Endodermal cell (in vitro differentiated cells): ENCODE measurements around the gene COG7. TPM values are rescaled to one million over a fixed set of nuclear protein-coding genes. Genes with fewer than 3 reads are reported as not detected.
"Not testable (repeated sequence)": the region's sequence is repeated elsewhere in the genome, so short reads cannot be mapped to it uniquely, and the experiment has no call there.

Experiments used
- DNase-seq: peaks from one replicate; pipeline ENCODE4 v3.0.0-alpha.2; 2017
- H3K27ac ChIP-seq: 2 replicates; pipeline ENCODE4 v1.5.1; 2013; ENCODE audit warnings: mild to moderate bottlenecking, low read depth, low read length, moderate library complexity
- H3K27me3 ChIP-seq: 2 replicates; pipeline ENCODE4 v1.6.1; 2013; ENCODE audit warnings: mild to moderate bottlenecking, low read length, moderate library complexity; ENCODE audit not compliant: insufficient read depth, control insufficient read depth, poor library complexity, severe bottlenecking
- H3K36me3 ChIP-seq: 2 replicates; pipeline ENCODE4 v1.7.0; 2013; ENCODE audit warnings: mild to moderate bottlenecking, low read length, moderate library complexity; ENCODE audit not compliant: control insufficient read depth, insufficient read depth
- H3K4me1 ChIP-seq: one replicate; pipeline ENCODE4 v1.7.0; 2013; ENCODE audit warnings: low read length; ENCODE audit not compliant: control insufficient read depth, insufficient read depth
- H3K4me3 ChIP-seq: 2 replicates; pipeline ENCODE4 v1.5.1; 2013; ENCODE audit warnings: mild to moderate bottlenecking, low read length, moderate library complexity
- H3K9ac ChIP-seq: 2 replicates; pipeline ENCODE4 v1.6.1; 2013; ENCODE audit warnings: mild to moderate bottlenecking, low read length, moderate library complexity; ENCODE audit not compliant: poor library complexity, severe bottlenecking; ENCODE audit errors: extremely low read depth
- H3K9me3 ChIP-seq: 2 replicates; pipeline ENCODE4 v1.6.1; 2013; ENCODE audit warnings: mild to moderate bottlenecking, low read length, moderate library complexity; ENCODE audit not compliant: control insufficient read depth
- H3K27ac Mint-ChIP-seq: 2 replicates; pipeline ENCODE4 v1.8.0; 2020; ENCODE audit warnings: mixed read lengths
- H3K27me3 Mint-ChIP-seq: 2 replicates; pipeline ENCODE4 v1.8.0; 2021; ENCODE audit warnings: mild to moderate bottlenecking, mixed read lengths; ENCODE audit not compliant: insufficient read depth
- H3K36me3 Mint-ChIP-seq: 2 replicates; pipeline ENCODE4 v1.8.0; 2020; ENCODE audit warnings: low read depth, mixed read lengths
- H3K4me1 Mint-ChIP-seq: 2 replicates; pipeline ENCODE4 v1.8.0; 2020; ENCODE audit warnings: mixed read lengths
- H3K4me3 Mint-ChIP-seq: 2 replicates; pipeline ENCODE4 v1.8.0; 2020; ENCODE audit warnings: mild to moderate bottlenecking, moderate library complexity, mixed read lengths
- H3K9me3 Mint-ChIP-seq: 2 replicates; pipeline ENCODE4 v1.8.0; 2020; ENCODE audit warnings: mild to moderate bottlenecking, mixed read lengths
- WGBS, 2 experiments: methylation state at CpG; one replicate each; pipeline versions ENCODE4 v1.1.5 to v1.1.7; 2013; ENCODE audit warnings: missing lambda C conversion rate in 2 of 2, mixed read lengths in 1 of 2; ENCODE audit not compliant: insufficient coverage in 1 of 2, insufficient read length in 1 of 2; 5-methylcytosine and 5-hydroxymethylcytosine counted together
- total RNA-seq, 2 donors: library from RNA; stranded (reverse); fragmentation: NEBNext Ultra II Directional in 1 of 2; extraction: Animal tissue kit (Norgen Biotek cat#: 25700) in 1 of 2; gene quantifications; 2 replicates in 1 of 2; 3 replicates in 1 of 2; pipeline ENCODE4 v1.2.1, GENCODE V29; 2021
- TF ChIP-seq, protein P1 (sequence below): fragments of 200-600 bp; sonication (generic); conservative IDR thresholded peaks from 2 replicates; pipeline ENCODE4 v1.5.0; 2021; ENCODE audit warnings: antibody characterized with exemption, mild to moderate bottlenecking

COG7 gene
- total RNA-seq, 2 donors from 2014 or later, result 19.9 to 31.3 TPM

DNA sequence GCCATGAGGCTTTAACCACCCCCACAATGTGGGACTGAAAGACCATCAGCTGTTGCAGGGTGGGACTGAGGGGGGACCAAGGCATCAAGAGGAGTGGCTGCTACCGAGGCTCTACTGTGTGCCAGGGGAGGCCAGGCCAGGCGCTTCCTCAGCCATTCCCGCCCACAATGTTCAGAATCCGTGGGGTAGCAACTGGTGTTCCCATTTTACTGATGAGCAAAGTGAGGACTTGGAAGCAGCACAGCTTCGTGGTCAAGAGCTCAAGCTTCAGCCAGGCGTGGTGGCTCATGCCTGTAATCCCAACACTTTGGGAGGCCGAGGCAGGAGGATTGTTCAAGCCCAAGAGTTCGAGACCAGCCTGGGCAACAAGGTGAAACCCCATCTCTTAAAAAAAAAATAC is 85.0 kb downstream of the COG7 start:
- H3K4me3 ChIP-seq, result no peak overlapping the region
- 87 to 89% methylated on average over 7 to 8 of the region's 8 CpGs for WGBS, 2 experiments
- H3K27ac ChIP-seq, result no peak overlapping the region
- Mint-ChIP-seq H3K36me3 (no peaks in the 10 kb centered on the region), H3K27ac (no peak overlapping the region), H3K27me3 (no peaks in the 10 kb centered on the region), H3K4me1 (peaks cover 4% of the 10 kb centered on the region), H3K9me3 (no peaks in the 10 kb centered on the region), H3K4me3 (no peak overlapping the region)
- no peaks in the 10 kb centered on the region for H3K36me3 ChIP-seq
- no peaks in the 10 kb centered on the region for H3K9me3 ChIP-seq
- TF ChIP-seq, protein P1, sequence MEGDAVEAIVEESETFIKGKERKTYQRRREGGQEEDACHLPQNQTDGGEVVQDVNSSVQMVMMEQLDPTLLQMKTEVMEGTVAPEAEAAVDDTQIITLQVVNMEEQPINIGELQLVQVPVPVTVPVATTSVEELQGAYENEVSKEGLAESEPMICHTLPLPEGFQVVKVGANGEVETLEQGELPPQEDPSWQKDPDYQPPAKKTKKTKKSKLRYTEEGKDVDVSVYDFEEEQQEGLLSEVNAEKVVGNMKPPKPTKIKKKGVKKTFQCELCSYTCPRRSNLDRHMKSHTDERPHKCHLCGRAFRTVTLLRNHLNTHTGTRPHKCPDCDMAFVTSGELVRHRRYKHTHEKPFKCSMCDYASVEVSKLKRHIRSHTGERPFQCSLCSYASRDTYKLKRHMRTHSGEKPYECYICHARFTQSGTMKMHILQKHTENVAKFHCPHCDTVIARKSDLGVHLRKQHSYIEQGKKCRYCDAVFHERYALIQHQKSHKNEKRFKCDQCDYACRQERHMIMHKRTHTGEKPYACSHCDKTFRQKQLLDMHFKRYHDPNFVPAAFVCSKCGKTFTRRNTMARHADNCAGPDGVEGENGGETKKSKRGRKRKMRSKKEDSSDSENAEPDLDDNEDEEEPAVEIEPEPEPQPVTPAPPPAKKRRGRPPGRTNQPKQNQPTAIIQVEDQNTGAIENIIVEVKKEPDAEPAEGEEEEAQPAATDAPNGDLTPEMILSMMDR, result no peak
- no peaks in the 10 kb centered on the region for H3K4me1 ChIP-seq
- DNase-seq, result no peak
- H3K9ac ChIP-seq, result no peak overlapping the region
- no peaks in the 10 kb centered on the region for H3K27me3 ChIP-seq

DNA sequence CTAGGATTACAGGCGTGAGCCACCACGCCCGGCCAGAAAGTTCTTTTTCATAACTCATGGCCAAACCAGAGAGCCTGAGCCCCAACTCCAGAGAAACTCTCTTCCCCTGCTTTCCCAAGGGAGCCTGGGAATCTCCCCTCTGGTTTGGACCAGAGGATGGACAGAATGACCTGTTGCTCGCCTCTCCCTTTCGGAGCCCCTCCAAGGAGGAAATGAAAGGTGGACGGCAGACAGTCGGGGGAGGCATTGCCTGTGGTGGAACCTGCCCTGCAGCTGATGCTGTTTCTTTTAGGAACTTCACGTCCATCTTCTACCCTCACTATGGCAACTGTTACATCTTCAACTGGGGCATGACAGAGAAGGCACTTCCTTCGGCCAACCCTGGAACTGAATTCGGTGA is 85.4 kb downstream of the COG7 start:
- Histone ChIP-seq H3K9ac (no peak overlapping the region), H3K4me1 (no peaks in the 10 kb centered on the region), H3K4me3 (no peak overlapping the region), H3K36me3 (no peaks in the 10 kb centered on the region), H3K9me3 (no peaks in the 10 kb centered on the region), H3K27me3 (no peaks in the 10 kb centered on the region), H3K27ac (no peak overlapping the region)
- TF ChIP-seq, protein P1, result no peak
- no peak for DNase-seq
- Mint-ChIP-seq H3K4me3 (no peak overlapping the region), H3K9me3 (no peaks in the 10 kb centered on the region), H3K4me1 (peaks cover 4% of the 10 kb centered on the region), H3K36me3 (no peaks in the 10 kb centered on the region), H3K27me3 (no peaks in the 10 kb centered on the region), H3K27ac (no peak overlapping the region)
- WGBS, 2 experiments, result 86 to 96% methylated on average over 7 to 10 of the region's 10 CpGs

DNA sequence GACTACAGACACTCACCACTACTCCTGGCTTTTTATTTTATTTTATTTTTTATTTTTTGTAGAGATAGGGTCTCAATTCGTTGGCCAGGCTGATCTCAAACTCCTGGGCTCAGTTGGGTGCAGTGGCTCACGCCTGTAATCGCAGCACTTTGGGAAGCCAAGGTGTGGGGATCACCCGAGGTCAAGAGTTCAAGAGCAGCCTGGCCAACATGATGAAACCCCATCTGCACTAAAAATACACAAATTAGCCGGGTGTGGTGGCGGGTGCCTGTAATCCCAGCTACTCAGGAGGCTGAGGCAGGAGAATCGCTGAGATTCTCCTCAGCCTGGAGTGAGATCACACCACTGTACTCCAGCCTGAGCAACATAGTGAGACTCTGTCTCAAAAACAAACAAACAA is 86.6 kb downstream of the COG7 start:
- not testable (repeated sequence) for DNase-seq, H3K36me3 ChIP-seq, H3K4me1 ChIP-seq, H3K4me3 ChIP-seq, H3K27ac ChIP-seq, H3K9me3 ChIP-seq, H3K9me3 Mint-ChIP-seq, H3K4me3 Mint-ChIP-seq, H3K27me3 ChIP-seq, H3K36me3 Mint-ChIP-seq, H3K27me3 Mint-ChIP-seq, H3K4me1 Mint-ChIP-seq, H3K27ac Mint-ChIP-seq, H3K9ac ChIP-seq
- WGBS, 2 experiments, result 87 to 89% methylated on average over 6 to 7 of the region's 7 CpGs

DNA sequence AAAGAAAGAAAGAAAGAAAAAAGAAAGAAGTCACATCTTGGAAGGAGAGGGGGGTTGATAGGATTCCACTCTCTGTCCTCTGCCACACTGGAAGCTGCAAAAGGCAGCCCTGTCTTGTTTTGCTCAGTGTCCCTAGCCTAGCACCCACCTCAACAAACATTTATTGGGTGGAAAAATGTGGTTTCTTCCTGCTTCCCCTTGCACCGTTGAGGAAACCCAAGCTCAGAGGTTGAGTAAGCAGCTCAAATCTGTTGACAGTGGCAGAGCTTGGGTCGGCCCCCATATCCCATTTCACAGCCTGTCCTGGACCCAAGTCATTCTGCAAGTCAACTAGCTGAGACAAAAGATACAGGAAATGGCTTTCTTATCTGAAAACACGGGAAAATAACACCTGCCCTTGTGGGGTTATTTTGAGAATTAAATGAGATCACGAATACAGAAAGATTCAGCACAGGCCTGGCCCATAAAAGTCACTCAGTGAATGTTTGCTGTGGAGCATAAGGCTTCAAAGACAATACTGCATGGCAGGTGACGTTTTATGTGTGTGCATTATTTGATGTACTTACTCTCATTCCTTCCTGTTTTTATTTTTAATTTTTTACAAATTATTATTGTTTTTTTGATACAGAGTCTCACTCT is 87.3 kb downstream of the COG7 start:
- no peaks in the 10 kb centered on the region for H3K27me3 Mint-ChIP-seq
- Histone ChIP-seq H3K27me3 (no peaks in the 10 kb centered on the region), H3K9ac (no peak overlapping the region), H3K36me3 (no peaks in the 10 kb centered on the region), H3K9me3 (no peaks in the 10 kb centered on the region), H3K4me1 (no peaks in the 10 kb centered on the region), H3K4me3 (no peak overlapping the region), H3K27ac (no peak overlapping the region)
- DNase-seq, result no peak
- no peak overlapping the region for H3K4me3 Mint-ChIP-seq
- 49 to 57% methylated on average over 3 to 5 of the region's 5 CpGs for WGBS, 2 experiments
- H3K27ac Mint-ChIP-seq, result no peak overlapping the region
- peaks cover 4% of the 10 kb centered on the region for H3K4me1 Mint-ChIP-seq
- H3K36me3 Mint-ChIP-seq, result no peaks in the 10 kb centered on the region
- H3K9me3 Mint-ChIP-seq, result no peaks in the 10 kb centered on the region
- TF ChIP-seq, protein P1, result no peak
